Right renal cortex interstitium (tissue), 3 donors: ENCODE data around the gene ACY1. TPM values are rescaled to one million over a fixed set of nuclear protein-coding genes. Genes with fewer than 3 reads are reported as not detected.
"Not testable (repeated sequence)": the region's sequence is repeated elsewhere in the genome, so short reads cannot be mapped to it uniquely, and the experiment has no call there.

Experiments used
- DNase-seq, 3 donors: peaks; one replicate each; pipeline ENCODE4 v3.0.0-alpha.2; 2013; ENCODE audit warnings: low read depth in 3 of 3, low spot score in 2 of 3
- polyA plus RNA-seq, 3 donors: library from polyadenylated mRNA; unstranded; fragments of 120-200 nt; gene quantifications; one replicate each; pipeline ENCODE4 v1.2.1, GENCODE V29; 2013; ENCODE audit not compliant: insufficient read length in 3 of 3

ACY1 gene
- polyA plus RNA-seq, 3 donors: 87.7 to 123 (median 108) TPM

DNA sequence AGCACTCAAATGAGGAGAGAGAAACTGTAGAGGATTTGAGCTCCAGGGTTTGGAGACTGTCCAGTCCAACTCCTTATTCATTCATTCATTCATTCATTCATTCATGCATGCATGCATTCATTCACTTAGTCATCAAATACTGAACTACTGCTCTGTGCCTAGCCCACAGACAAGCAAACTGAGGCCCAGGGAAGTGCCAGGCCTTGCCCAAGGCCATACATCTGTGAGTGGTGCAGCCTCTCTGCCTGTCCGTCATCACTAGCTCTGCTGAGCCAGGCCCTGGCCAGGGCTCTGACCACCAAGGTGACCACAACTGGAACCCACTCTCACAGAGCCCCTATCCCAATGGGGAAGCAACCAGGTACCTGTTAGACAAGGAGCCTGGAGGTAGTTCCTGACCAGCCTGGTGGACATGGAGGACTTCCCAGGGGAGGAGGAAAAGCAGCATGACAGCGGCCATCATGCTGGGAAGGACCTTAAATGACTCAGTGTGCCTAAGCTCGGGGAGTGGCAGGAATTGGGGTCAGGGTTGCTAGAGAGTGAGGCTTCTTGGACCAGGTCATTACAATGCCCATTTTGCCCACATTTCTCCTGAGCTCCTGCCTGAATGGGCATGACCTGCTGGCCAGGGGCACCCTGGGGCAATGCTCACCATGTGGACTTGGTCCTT, 39.9 kb downstream of the ACY1 start:
- DNase-seq: no peak

DNA sequence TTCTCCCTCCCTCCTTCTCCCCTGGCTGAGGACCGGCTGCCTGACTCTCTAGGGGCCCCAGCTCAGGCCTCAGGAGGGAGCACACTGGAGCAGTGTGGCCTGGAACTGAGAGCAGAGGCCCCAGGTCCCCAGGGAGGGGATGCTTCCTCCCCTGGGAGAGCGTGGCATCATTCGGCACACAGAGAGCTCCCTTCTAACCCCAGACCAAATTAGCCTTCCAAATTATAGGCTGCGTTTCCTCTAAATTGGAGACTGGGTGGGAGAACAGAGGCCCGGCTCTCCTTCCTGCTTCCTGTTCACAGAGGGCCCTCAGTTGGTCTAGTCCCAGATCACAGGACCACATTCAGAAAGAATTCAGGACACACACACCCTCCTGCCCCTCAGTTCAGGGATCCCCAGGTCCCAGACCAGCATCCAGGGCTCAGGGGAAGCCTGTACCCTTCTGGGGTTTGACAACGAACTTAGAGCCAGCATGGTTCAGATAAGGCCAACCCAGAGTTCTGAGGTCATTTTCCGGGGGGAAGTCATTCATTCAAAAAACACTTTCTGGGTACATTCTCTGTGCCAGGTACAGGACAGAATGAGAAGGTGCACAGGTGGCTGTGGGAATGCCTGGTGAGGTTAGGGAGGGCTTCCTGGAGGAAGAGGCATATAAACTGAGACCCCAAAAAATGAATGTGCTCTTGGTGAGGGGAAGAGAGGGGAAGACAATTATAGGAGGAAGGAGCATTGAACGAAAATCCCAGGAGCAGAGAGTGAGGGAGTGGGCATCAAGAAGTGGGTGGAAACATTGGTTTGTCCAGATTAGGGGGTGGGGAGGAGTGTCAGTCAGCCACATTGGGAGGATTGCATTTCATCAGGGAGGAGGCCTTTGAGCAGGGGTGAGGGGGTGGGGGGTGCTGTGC, 40.8 kb downstream of the ACY1 start:
- no peak for DNase-seq

GRCh38 chr3:52024765-52025452, 41.6 kb downstream of the ACY1 start:
- no peak for DNase-seq

DNA sequence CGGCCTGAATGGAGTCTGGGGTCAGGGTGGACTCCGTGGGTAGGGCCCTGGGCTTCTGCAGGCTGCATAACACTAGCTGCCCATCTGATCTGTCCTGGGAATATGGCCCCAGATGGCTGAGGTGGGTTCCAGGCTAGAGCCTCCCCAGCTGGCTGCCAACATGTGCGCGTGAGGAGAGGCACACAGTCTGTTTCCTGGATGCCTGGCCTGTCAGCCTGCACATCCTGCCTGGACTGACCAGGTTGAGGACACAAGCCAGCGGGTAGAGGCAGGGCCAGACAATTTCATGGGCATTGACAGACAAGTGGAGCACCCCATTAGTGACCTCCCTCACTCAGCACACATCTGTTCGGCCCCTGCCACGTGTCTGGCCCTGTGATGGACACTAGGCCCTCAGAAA, 42.1 kb downstream of the ACY1 start:
- no peak for DNase-seq

DNA sequence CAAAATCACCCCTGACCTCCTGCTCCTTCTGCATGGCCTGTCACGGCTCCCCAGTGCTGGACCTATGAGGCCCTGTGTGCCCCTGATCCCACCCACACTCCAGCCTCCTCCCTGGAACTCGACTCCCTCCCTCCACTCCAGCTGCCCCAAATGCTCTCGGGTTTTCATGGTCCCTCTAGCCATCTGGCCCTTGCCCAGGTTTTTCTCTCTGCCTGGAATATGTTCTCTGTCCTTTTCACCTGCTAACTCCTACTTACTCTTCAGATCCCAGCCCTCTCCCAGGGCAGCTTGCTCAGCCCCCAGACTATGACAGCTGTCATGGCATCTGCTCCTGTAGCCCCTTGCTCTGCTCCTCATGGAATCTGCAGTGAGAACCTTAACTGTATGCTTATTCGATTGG, 42.7 kb downstream of the ACY1 start:
- no peak for DNase-seq

GRCh38 chr3:52028572-52028971, 45.2 kb downstream of the ACY1 start:
- DNase-seq: no peak

- no peak for DNase-seq
These were observed 45.7 kb downstream of the ACY1 start for GRCh38 chr3:52029053-52029452.

GRCh38 chr3:52029535-52029934, 46.2 kb downstream of the ACY1 start:
- DNase-seq: no peak

- DNase-seq: no peak
These were observed 47.5 kb downstream of the ACY1 start for GRCh38 chr3:52030714-52031310.

DNA sequence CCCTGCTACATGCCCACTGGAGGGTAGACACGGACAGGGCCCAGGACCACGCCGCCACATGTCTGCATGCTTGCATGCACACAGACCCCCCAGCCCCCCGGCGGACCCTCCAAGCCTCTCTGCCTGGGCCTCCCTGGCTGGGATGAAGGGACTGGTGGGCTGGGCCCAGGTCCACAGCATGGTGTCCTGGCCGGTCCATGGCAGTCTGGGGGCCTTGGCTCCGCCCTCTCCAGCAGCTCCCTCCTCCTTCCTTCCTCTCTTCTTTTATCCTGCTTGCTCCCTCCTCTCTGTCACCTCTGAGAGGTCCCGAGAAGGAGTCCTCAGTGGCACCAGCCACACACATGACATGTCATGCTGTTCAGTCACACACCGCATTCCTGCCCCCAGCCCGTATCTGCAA, 48.6 kb downstream of the ACY1 start:
- DNase-seq: no peak

DNA sequence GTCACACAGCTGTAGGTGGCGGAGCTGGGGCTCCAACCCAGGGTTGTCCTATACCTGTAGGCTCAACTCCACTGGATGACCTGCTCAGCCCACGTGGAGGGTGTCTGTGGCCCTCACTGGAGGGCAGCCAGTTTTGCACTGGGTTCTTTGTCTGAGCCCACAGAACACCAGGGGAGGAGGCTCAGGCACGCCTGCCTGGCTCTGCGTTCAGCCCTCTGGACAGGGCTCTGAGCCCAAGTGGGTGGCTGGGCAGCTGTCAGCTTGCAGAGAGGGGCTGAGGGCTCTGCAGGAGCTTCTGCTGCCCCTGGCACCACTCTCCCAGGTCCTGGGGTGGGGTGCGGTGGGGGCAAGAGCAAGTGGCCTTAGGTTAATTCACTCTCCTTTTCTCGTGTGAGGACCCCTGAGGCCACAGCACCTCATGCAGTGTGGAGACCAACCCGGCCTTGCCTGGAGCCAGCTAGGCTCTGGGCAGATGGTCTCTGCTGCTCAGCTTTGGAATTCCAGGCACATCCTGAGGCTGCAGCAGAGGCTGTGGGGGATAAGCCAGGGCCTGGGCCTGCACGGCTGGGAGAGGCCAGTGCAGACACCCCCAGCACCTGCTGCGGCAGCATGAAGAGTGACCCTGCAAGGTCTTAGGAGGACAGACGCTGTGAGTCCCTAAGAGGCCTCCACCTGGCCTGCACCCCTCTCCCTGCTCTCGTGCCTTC, 49.5 kb downstream of the ACY1 start:
- DNase-seq: no peak

GRCh38 chr3:52033748-52034147, 50.4 kb downstream of the ACY1 start:
- not testable (repeated sequence) for DNase-seq

DNA sequence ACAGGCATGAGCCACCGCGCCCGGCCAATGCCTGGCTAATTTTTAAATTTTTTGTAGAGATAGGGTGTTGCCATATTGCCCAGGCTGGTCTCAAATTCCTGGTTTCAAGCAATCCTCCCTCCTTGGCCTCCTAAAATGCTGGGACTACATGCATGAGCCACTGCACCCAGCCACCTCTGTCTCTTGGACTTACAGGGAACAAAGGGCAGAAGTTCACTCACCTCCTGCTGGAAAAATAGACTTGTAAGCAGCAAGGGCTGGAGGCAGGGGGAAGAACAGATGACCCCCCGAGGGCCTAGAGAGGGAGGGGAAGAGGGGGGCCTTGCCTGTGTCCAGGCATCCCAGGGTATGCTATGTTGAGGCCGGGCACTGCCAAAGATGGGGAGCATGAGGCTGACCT, 50.9 kb downstream of the ACY1 start:
- no peak for DNase-seq

GRCh38 chr3:52034651-52035050, 51.3 kb downstream of the ACY1 start:
- no peak for DNase-seq

DNA sequence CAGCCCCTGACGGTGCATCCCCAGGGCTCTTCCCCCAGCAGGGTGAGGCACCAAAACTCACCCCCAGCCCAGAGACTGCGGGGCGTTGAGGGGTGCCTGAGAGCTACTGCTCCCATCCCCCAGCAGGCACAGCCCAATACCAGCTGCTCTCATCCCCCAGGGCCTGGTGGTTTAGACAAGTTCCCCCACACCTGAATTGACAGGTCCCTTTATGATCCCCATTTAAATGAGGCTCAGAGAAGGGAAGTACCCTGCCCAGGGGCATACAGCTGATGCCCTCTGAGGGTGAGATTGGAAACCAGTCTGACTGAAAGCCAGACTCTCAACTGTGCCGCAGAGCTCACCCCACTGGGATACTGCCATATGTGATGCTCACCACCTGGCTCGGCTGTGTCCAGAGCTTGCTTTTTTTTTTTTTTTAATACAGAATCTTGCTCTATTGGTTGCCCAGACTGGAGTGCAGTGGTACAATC, 52.9 kb downstream of the ACY1 start:
- no peak for DNase-seq

DNA sequence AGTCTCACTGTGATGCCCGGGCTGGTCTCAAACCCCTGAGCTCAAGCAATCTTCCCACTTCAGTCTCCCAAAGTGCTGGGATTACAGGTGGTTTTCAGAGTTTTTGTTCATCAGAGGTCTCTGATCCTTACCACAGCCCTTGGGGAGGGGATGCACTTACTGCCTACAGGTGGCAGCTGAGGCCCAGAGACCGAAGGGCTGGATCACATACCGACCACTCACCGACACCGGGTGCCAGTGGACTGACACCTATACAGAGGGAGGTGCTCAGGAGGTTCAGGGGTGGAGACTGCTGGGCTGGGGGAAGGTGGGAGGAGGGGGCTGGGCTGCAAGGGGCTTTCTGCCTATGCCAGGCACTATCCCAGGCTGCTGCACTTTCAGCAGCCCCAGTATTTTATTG, 53.5 kb downstream of the ACY1 start:
- no peak for DNase-seq

DNA sequence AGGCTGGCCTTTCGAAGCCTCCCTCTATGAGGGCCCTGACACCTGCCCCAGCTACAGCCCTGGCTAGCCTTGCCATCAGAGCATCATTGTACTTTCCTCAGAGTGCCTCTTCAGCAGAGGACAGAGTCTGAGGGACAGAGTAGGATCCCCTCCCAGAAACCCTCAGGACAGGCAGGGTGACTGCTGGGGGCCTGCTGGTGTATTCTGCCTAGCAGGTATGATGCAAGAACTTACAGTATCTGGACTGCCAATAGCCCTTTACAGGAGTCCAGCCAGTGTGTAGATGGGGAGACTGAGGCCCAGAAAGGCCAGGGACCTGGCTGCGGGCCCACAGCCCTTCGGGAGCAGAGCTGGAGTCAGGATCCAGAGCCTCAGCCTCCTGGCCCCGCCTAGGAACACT, 54.0 kb downstream of the ACY1 start:
- no peak for DNase-seq

- no peak for DNase-seq
These were observed 54.9 kb downstream of the ACY1 start for GRCh38 chr3:52038227-52038626.
